GM19438 (cell line): ENCODE results near the gene CRABP2.

Experiments
- ATAC-seq: cut with Tn5 transposase; IDR thresholded peaks from one replicate; pipeline ENCODE4 v1.9.1; 2021; ENCODE audit warnings: low read depth; ENCODE audit not compliant: unreplicated experiment

CRABP2 gene

GRCh38 chr1:156705321-156705917 is at the start of gene CRABP2:
TSS of gene CRABP2 (minus strand) at chr1:156705583. CDS start at chr1:156705446, 137 bp downstream.
- ATAC-seq = no peak

- no peak for ATAC-seq
Observed at GRCh38 chr1:156754219-156754618, 48.8 kb upstream of the CRABP2 start.

GRCh38 chr1:156752843-156753482 is 47.6 kb upstream of the CRABP2 start:
- ATAC-seq = no peak

- ATAC-seq = peak; percentile 55
Observed at GRCh38 chr1:156751757-156752481, 46.5 kb upstream of the CRABP2 start.

GRCh38 chr1:156751451-156751756 is 46.0 kb upstream of the CRABP2 start, which contains the start of gene HDGF:
TSS of gene HDGF (minus strand) at chr1:156751675. CDS start at chr1:156751429, 246 bp downstream.
- peak; percentile 12 for ATAC-seq

- ATAC-seq = peak; percentile 4
Observed at GRCh38 chr1:156750711-156751450, 45.5 kb upstream of the CRABP2 start.

GRCh38 chr1:156750191-156750672 is 44.8 kb upstream of the CRABP2 start:
- no peak for ATAC-seq

GRCh38 chr1:156749419-156750118 is 44.2 kb upstream of the CRABP2 start:
- no peak for ATAC-seq

- no peak for ATAC-seq
Observed at GRCh38 chr1:156748670-156749418, 43.5 kb upstream of the CRABP2 start.

GRCh38 chr1:156747742-156748669 is 42.6 kb upstream of the CRABP2 start:
- no peak for ATAC-seq

GRCh38 chr1:156746728-156747631 is 41.6 kb upstream of the CRABP2 start:
- ATAC-seq = no peak

GRCh38 chr1:156746406-156746727 is 41.0 kb upstream of the CRABP2 start:
- no peak for ATAC-seq

GRCh38 chr1:156745881-156746280 is 40.5 kb upstream of the CRABP2 start:
- ATAC-seq = no peak

GRCh38 chr1:156744786-156745419 is 39.5 kb upstream of the CRABP2 start:
- ATAC-seq = no peak

GRCh38 chr1:156744344-156744743 is 39.0 kb upstream of the CRABP2 start:
- ATAC-seq = no peak

GRCh38 chr1:156743367-156744302 is 38.3 kb upstream of the CRABP2 start:
- no peak for ATAC-seq
